Activated CD4-positive, alpha-beta T cell treated with anti-CD3 and anti-CD28 coated beads for 4 hours (primary cell): ENCODE results near the gene FAM90A1.
"Not testable (repeated sequence)": the region's sequence is repeated elsewhere in the genome, so short reads cannot be mapped to it uniquely, and the experiment has no call there.

Source experiments
- DNase-seq, 2 donors: peaks; one replicate each; pipeline ENCODE4 v3.0.0-alpha.2; 2020

FAM90A1 gene, protein sequence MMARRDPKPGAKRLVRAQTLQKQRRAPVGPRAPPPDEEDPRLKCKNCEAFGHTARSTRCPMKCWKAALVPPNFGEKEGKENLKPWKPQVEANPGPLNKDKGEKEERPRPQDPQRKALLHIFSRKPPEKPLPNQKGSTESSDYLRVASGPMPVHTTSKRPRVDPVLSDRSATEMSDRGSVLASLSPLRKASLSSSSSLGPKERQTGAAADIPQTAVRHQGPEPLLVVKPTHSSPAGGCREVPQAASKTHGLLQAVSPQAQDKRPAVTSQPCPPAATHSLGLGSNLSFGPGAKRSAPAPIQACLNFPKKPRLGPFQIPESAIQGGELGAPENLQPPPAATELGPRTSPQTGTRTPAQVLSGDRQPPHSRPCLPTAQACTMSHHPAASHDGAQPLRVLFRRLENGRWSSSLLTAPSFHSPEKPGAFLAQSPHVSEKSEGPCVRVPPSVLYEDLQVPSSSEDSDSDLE

DNA sequence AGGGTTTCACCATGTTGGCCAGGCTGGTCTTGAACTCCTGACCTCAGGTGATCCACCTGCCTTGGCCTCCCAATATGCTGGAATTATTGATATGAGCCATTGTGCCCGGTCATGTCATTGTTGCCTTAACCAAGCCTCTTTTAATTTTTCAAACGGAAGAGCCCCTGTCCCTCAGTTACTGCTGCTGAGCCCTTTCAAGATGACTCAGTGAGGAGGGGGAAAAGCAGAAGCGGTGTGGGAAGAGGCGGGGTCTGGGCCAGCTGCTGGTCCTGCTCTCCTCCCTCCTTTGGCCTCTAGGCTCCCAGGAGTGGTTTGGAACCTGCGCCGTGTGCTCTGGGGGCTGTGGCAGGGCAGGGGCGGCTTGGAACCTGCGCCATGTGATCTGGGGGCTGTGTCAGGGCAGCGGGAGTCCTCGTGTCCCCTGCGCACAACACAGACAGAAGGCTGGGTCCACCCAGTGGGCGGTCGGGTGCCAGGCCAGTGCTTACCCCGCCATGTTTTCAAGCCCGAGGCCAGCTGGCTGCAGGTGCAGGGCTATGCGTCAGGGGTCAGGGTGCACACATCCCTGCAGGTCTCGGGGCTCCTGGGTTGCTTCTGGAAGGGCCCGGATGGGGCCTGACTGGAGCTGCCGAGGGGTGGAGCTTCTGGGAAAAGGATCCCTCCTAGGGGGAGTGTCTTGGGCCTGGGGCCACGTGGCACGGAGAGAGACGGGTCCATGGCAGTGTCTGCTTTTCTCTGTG is at the start of gene FAM90A1:
Gene FAM90A1, minus strand, starts transcription at position 627 of the 740 bp plus-strand sequence. CDS start 2,786 bp downstream, outside the sequence.
- peak in 1 of 2 donors; percentile 13 for DNase-seq

GRCh38 chr12:8276397-8276796 is 49.0 kb upstream of the FAM90A1 start:
- DNase-seq: not testable (repeated sequence)

DNA sequence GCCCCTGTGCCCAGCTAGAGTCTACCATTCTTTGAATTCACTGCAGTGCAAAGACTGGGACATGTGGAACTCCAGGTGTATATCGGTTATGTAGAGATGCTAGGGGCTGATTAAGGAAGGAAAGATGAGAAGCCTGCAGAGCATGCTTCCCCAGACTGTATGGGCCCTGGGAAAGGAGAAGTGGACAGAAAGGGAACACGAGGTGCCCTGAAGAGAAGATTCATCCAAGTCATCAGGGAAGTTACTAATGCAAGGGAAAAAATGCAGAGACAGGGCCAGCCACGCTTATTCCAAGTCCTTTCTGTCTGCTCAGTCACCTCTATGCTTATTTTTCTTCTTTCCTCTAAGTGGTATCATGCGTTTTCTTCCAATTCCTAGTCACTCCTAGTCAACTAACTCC is 39.3 kb upstream of the FAM90A1 start:
- DNase-seq: not testable (repeated sequence)

GRCh38 chr12:8264236-8264635 is 36.8 kb upstream of the FAM90A1 start:
- not testable (repeated sequence) for DNase-seq

DNA sequence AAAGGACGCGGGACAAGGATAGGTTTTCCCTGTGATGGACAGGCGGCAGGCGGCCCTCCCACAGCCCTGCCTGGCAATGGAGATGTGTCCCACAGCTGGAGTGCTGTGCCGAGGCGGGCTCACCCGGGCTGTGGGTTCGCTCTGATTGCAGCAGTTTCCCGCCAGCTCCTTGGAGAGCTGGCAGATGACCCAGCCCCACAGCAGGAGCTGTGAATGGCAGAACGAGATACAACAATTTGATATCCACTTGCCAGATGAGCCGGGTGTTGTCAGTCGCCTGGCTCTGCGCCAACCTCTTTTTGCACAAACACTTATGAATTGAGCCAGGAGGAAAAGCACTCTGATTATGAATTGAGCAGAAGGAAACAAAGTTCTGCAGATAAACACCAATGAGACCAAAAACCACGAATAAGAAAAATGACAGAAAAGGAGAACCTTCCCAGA is 33.7 kb upstream of the FAM90A1 start:
- not testable (repeated sequence) for DNase-seq

GRCh38 chr12:8256356-8256755 is 28.9 kb upstream of the FAM90A1 start:
- not testable (repeated sequence) for DNase-seq

- not testable (repeated sequence) for DNase-seq
Observed at GRCh38 chr12:8254705-8255104, 27.3 kb upstream of the FAM90A1 start.

- DNase-seq: not testable (repeated sequence)
Observed at GRCh38 chr12:8252056-8252818, 24.8 kb upstream of the FAM90A1 start.

DNA sequence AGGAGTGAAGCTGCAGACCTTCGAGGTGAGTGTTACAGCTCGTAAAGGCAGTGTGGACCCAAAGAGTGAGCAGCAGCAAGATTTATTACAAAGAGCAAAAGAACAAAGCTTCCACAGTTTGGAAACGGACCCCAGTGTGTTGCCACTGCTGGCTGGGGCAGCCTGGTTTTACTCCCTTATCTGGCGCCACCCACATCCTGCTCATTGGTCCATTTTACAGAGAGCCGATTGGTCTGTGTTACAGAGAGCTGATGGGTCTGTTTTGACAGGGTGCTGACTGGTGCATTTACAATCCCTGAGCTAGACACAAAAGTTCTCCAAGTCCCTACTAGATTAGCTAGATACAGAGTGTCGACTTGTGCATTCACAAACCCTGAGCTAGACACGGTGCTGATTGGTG is 24.2 kb upstream of the FAM90A1 start:
- DNase-seq: not testable (repeated sequence)

GRCh38 chr12:8246941-8247535 is 19.6 kb upstream of the FAM90A1 start:
- DNase-seq: not testable (repeated sequence)

DNA sequence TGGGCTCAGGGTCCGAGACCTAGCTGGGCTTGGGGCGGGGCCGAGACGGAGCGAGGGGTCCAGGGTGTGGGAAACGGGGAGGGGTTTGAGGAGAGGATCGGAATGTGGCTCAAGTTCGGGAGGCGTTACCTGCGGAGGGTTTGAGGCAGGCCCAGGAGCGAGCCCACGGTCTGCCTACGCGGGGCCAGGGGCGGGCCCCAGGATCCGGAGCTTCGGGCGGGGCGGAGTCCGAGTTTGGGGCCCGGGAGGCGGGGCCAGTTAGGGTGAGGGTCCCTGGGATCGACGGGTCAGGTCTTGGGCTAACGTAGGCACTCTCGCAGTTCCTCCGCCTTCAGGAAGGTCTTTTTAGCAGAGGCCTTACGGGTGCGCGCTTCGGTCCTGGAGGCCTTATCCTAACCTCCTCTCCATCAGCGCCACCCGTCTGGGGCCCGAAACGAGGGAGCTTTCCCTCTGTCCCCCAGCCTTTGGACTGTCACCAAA is 16.3 kb upstream of the FAM90A1 start:
- peak in 1 of 2 donors; percentile 62 for DNase-seq

- DNase-seq: peak; percentile 98 to 100
Observed at GRCh38 chr12:8242880-8243681, 15.7 kb upstream of the FAM90A1 start.

GRCh38 chr12:8242622-8242879 is 15.1 kb upstream of the FAM90A1 start:
- DNase-seq: not testable (repeated sequence)

DNA sequence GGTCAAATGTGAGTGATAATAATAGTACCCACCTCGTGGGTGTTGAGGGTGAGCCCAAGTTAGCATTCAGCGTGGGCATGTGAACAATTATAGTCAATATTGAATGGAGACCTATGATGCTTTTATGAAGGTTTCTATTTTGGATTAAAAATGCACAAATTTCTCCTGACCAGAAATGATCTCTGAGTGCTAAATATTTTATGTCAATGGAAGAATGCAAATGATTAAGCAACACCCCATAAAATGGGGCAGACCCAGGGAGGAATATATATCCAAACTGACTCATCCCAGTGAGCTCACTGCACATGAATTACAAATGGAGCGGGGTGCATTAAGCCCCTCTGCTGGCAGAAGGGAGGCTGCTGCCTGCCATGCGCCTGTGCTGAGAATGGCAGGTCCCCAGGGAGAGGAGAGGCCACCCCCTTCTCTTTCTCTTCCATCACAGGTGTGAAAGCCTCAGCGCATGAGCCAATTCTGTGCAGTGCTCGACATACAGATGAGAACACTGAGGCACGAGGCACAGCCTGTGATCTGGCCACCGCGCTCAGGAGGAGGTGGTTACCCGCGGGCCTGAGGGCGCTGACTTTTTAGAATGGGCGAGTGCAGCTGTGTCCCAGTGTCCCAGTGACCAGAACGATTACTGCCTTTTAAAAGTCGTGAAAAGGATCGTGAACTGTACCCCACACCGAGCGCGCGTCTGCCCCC is 14.7 kb upstream of the FAM90A1 start:
- peak; percentile 9 to 18 for DNase-seq

DNA sequence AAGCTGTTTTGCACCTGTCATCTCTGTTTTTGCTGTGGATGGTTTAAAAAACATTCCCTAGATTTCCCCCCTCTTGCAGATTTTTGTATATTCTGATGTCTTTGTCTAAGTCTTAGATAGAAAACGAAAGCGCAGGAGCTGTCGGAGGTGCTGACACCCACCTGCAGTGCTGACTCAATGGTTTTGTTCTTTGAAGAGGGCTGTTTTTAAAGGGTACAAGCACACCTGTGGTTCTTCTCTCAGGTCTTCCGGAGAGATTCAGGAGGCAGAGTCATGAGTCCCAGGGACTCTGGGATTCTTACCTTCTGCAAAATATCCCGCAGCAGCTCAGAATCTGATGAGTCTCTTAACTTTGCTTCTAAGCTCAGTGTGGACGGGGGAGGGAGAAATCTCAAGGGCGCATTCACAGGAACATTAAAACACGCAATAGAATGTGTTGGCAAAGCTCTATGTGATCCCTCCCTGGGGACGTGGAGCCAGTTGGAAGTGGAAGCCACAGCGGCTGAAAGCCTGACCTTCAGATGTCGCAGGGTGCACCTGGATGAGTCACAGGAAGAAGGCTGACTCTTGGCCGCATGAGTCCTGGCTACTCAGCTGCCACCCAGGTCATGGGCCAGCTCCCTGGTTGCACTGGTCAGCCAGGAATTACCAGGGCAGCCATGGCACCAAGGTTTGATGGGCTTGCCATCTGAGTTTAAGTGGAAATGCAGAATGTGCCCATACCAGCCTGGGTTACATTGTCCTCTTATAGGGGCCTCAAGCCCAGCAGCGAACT is 13.1 kb upstream of the FAM90A1 start:
- not testable (repeated sequence) for DNase-seq

DNA sequence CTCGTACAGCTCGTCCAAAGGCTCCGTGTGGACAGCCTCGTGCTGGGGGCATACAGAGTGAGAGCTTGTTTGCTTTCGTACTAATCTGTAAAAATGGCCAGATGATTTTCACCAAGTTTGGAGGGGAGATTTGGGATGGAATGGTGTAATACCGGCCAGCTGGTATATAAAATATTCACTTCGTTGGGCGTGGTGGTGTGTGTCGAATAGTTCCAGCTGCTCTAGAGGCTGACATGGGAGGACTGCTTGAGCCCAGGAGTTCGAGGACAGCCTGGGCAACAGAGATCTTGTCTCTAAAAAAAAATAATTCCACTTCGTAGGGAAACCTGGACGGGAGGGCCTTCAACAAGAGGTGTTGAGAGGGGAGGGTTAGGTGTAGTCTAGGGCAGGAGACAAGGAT is 9.6 kb upstream of the FAM90A1 start:
- DNase-seq: not testable (repeated sequence)

DNA sequence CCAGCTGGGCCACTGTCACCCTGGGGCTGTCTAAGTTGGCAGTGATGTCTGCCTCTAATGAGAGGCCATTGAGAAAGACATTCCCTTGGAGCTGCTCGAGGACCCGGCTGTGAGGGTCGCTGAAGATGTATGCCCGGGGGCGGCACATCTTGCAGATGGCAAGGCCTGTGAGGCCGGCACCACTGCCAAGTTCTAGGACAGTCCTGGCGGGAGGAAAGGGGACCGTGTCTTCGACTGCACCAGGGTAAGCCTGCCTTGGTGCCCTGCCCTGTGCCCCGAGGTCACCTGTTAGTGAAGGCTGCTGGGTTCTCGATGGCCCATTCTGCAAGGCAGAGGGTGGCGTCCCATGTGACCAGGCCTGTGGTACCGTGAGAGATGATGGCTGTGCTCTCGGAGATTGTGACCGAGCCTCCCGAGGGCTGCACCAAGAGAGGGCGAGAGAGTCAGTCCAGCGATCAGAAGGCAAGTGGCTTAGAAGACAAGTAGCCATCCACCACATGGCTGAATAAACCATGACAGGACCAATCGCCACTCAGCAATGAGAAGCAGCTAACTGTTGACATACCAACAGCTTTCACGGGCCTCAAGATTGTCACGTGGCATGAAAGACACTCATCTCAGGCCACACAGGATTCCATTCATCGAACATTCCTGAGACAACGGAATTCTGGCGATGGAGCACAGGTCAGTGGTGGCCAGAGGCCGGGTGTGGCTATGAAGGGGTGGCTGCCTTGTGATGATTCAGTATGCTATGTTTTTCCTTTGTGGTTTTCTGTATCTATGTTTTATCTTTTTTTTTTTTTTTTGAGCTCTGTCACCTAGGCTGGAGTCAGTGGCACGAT is 8.1 kb upstream of the FAM90A1 start:
- DNase-seq: not testable (repeated sequence)

- not testable (repeated sequence) for DNase-seq
Observed at GRCh38 chr12:8234746-8235145, 7.3 kb upstream of the FAM90A1 start.

DNA sequence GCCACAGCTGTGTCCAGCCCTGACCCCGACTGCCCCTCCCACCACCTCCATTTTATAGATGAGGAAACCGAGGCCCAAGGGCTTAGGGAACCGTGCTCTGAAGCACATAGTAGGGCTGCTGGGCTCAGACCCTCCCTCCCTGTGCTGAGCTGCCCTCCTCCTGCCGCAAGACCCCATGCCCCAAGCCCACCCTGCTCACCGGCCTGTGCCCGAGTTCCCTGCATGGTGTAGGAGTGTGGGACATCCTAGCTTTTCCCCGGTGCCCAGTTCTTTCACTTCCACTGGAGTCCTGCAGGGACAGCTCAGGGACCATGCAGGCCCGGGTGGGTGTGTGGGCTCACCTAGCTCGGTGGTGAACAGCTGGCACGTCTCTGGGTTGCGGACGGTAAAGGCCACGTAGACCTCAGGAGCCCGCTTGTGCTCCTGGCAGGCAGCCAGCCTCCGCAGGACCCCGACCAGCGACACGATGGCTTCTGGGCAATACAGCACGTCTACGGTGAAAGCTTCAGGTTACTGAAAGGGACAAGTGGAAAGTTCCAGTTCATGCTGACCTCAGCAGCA is 6.6 kb upstream of the FAM90A1 start:
- not testable (repeated sequence) for DNase-seq
